Measurements from ENCODE around the gene ELFN1. TPM values are rescaled to one million over a fixed set of nuclear protein-coding genes. Genes with fewer than 3 reads are reported as not detected.

Gene ELFN1
- total and polyA plus RNA-seq, 2 donors (not counting 3 experiments of a cell fraction or from before 2014, with no cell fraction given) = 0.37 to 1.0 TPM

DNA sequence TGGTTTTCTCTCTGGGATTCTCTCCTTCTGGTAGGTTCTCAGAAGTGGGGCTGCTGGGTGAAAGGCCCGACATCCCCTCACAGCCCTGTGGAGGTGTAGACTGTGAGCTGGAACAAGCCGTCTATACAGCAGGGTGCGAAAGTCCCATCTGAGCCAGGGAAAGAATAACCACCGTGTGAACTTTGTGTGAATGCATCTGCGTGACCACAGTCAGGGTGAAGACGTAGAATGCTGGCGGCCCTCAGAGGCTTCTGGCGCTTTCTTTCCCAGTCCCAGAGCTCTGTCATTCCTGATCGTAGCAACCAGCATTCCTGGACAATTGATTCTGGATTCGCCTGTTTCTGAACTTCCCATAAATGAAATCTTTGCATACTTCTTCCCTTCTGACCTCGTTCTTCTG is 30.0 kb downstream of the ELFN1 start:
- Histone ChIP-seq H3K27me3 (ENCODE audit: control insufficient read depth in 2 of 2, insufficient read depth in 2 of 2, low read length in 2 of 2) (no peaks in the 10 kb centered on the region), H4K20me1 (replicated peaks; ENCODE audit: control insufficient read depth, extremely low read depth, insufficient read depth, low read length) (no peaks in the 10 kb centered on the region), H3K4me1 (ENCODE audit: control insufficient read depth, extremely low read depth, insufficient read depth, low read length) (no peaks in the 10 kb centered on the region), H3K27ac (ENCODE audit: insufficient read depth, low read depth, low read length) (no peak overlapping the region), H3K9me3 (replicated peaks; ENCODE audit: control insufficient read depth, insufficient read depth, low read length) (no peaks in the 10 kb centered on the region), H3K36me3 (ENCODE audit: control insufficient read depth in 2 of 2, extremely low read depth in 1 of 2, insufficient read depth in 2 of 2, low read length in 2 of 2) (no peaks in the 10 kb centered on the region), H3K4me2 (ENCODE audit: insufficient read depth, low read length) (no peak overlapping the region), H3K4me3 (replicated peaks in 1 of 3; ENCODE audit: insufficient read depth in 1 of 3, low read depth in 1 of 3, low read length in 3 of 3) (no peak overlapping the region), H3K79me2 (ENCODE audit: control insufficient read depth, insufficient read depth, low read length) (no peaks in the 10 kb centered on the region), H3K9me1 (replicated peaks; ENCODE audit: control insufficient read depth, extremely low read depth, insufficient read depth, low read length) (no peaks in the 10 kb centered on the region), H3K9ac (replicated peaks; ENCODE audit: extremely low read depth, insufficient read depth, low read length) (no peak overlapping the region), H2AFZ (ENCODE audit: low read depth, low read length) (no peak overlapping the region)
- FAIRE-seq (no peak), DNase-seq (ENCODE audit: low read depth, low spot score) (no peak)
- no peak for TF ChIP-seq FOS (IDR thresholded peaks at IDR 0.05; ENCODE audit: borderline replicate concordance, insufficient read depth, low read length)
- TF ChIP-seq, protein P1, sequence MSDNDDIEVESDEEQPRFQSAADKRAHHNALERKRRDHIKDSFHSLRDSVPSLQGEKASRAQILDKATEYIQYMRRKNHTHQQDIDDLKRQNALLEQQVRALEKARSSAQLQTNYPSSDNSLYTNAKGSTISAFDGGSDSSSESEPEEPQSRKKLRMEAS (IDR thresholded peaks at IDR 0.05; ENCODE audit: insufficient read depth, insufficient read length) = no peak
- no peak for TF ChIP-seq EZH2 (IDR thresholded peaks at IDR 0.05; ENCODE audit: borderline replicate concordance, low read depth, low read length, severe bottlenecking)
- TF ChIP-seq POLR2AphosphoS5 (IDR thresholded peaks at IDR 0.05; ENCODE audit: insufficient read depth, low read depth, low read length) = no peak
- no peak for TF ChIP-seq POLR2A (IDR thresholded peaks at IDR 0.05; ENCODE audit: low read depth, low read length)
- TF ChIP-seq JUN (IDR thresholded peaks at IDR 0.05; ENCODE audit: borderline replicate concordance, insufficient read depth, insufficient read length, low read depth) = no peak
- TF ChIP-seq GATA2 (IDR thresholded peaks at IDR 0.05; ENCODE audit: insufficient read depth, insufficient read length, low read depth, low read length) = no peak
- no peak for TF ChIP-seq MYC (IDR thresholded peaks at IDR 0.05; ENCODE audit: low read depth, low read length)
- TF ChIP-seq, protein P2, sequence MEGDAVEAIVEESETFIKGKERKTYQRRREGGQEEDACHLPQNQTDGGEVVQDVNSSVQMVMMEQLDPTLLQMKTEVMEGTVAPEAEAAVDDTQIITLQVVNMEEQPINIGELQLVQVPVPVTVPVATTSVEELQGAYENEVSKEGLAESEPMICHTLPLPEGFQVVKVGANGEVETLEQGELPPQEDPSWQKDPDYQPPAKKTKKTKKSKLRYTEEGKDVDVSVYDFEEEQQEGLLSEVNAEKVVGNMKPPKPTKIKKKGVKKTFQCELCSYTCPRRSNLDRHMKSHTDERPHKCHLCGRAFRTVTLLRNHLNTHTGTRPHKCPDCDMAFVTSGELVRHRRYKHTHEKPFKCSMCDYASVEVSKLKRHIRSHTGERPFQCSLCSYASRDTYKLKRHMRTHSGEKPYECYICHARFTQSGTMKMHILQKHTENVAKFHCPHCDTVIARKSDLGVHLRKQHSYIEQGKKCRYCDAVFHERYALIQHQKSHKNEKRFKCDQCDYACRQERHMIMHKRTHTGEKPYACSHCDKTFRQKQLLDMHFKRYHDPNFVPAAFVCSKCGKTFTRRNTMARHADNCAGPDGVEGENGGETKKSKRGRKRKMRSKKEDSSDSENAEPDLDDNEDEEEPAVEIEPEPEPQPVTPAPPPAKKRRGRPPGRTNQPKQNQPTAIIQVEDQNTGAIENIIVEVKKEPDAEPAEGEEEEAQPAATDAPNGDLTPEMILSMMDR (IDR thresholded peaks at IDR 0.05; ENCODE audit: extremely low read depth in 1 of 2, insufficient read depth in 1 of 2, low read depth in 1 of 2, low read length in 2 of 2) = no peak
- intact Hi-C loops (cut with micrococcal nuclease) = no loop called here
- ChIA-PET CTCF (no interaction called here), POLR2A (no interaction called here)
- dilution Hi-C loops (cut with MboI; ENCODE audit: extremely low pct_ligation_motif_present, low sequenced_read_pairs) = no loop called here
- no TSS peak for BruUV-seq (replicated peaks)

Data from endothelial cell of umbilical vein (primary cell).